Measurements from ENCODE around the gene PRKN.

PRKN gene

DNA sequence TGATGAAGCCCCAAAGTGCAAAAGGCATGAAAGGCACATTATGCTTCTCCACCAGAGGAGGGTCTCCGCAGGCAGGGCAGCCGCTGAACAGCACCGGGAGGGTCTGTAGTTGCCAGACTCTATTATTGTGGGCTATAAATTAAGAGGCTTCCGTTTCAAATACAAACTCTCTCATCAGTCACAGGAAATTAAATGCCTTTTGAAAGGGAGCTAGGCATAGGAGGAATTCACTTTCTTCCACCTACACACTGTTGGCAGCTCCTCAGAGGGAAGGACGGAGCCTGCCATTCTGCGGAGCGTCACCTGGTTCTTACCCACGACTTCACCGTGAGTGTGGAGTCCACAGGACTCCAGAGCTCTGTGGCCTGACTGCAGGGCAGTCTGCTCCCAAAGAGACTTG, 1312.9 kb downstream of the PRKN start:
- no peak for DNase-seq

DNA sequence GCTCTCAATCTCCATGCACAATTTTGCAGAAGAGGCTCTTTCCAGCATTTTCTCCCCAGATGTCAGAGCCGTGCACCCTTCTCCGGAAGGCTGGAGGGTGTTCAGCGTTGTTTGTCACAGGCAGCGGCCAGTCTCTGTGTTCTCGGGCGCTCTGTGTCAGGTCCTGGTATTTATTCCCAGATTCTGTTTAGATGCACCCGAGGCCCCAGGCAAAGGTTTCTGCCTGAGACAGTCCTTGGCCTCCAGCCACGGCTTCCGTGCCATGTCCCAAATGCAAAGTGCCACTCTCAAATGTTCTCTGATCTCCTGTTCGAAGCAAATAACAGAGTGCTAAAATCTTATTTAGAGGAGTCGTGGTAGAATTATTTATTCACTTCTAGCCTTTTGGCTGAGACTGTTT, 1313.4 kb downstream of the PRKN start:
- DNase-seq = no peak

DNA sequence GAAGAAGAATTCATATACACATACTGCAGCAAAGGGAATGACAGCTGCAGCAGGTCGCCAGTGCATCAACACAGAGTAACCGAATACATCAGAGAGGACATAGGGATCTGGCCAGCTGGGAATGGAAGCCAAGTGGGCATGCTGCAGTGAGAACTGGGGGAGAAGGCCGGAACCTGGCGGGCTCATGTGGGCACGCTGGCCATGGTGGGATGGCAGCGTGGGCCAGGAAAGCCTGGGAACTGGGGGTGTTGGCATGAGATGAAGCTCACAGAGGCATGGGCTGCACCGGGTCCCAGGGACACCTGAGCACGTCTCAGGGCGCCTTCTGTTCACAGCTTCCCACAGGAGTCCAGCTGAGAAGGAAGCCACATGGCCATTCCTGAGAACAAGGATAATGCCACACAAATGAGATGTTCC, 1314.2 kb downstream of the PRKN start:
- DNase-seq = no peak

DNA sequence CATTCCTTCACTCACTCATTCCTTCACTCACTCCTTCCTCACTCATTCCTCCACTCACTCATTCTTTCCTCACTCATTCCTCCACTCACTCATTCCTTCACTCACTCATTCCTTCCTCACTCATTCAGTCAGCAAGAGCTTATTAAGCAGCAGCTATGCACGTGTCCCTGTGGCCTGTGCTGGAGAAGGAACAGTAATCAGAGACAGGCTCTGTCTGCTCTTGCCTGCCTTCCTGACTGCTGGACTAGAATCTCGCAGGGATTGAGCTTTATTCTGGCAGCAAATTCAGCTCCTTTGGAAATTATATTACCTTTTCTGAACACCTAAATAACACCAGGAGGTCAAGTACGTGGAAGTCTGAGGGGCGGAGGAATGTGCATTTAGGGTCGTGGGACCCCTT, 1314.8 kb downstream of the PRKN start:
- DNase-seq = no peak

DNA sequence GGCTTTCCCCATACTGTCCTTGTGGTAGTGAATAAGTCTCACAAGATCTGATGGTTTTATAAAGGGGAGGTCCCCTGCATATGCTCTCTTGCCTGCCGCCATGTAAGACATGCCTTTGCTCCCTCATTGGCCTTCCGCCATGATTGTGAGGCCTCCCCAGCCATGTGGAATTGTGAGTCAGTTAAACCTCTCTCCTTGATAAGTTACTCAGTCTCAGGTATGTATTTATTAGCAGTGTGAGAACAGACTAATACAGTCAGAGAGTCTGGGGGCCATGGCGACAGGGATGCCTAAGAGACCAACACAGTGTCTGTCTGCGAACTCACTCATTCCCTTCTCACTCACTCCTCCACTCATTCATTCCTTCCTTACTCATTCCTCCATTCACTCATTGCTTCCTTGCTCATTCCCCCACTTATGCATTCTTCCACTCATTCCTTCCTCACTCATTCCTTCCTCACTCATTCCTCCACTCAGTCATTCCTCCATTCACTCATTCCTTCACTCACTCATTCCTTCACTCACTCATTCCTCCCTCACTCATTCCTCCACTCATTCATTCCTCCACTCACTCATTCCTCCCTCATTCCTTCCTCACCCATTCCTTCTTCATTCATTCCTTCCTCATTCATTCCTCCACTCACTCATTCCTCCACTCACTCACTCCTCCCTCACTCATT, 1316.2 kb downstream of the PRKN start:
- no peak for DNase-seq

DNA sequence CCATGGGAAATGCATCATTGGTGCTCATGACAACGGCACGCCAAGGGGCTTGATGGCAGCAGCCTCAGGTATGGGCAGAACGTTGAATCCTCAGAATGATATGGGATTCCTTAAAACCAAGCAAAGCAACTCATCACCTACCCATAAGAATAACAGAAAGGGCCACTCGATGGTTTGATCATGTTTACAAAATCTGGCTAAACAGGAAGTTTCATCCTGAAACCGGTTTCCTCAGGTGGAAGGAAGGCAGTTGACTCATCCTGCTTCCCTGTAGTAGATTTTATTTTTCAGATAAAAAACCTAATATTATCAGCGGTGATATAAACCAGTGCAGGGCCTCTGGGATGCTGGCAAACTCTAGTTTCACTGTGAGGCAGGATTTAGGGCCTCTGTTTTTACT, 1316.8 kb downstream of the PRKN start:
- DNase-seq = no peak

DNA sequence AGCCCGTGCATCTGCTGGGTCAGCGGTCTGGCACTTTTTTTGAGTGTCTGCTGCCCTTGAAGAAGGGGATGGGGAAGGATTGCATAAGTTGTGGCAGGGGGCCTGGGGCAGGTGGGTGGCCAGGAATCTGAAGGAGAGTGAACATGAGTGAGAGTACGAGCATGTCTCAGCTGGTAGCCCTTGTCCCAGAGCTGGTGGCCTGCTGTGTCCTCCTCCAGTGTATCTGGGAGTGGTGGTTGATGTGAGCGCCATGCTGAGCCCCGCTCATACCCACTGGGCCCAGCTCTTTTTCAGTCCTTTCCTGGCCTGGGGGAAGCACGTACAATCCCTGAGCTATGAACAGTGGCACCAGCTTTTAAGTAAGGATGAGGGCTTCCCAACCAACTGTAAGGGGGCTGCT, 1317.5 kb downstream of the PRKN start:
- DNase-seq = no peak

DNA sequence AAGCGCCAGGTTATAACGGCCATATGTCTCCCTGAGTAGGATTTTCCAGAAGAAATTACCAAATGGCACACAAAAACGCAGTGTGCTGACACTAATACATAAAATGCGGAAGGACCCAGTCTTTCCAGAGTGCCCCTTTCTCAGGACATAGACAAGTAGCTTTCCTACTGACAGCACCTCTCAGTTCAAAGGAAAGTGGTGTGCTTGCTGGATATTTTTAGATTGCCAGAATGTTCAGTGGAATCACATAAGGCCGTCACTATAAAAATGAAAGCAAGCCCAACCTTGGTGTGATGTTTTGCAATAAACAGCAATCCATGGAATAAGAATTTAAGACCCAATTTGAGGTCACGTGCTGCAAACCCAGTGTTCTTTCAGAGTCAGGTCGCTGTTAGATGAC, 1318.2 kb downstream of the PRKN start:
- no peak for DNase-seq

DNA sequence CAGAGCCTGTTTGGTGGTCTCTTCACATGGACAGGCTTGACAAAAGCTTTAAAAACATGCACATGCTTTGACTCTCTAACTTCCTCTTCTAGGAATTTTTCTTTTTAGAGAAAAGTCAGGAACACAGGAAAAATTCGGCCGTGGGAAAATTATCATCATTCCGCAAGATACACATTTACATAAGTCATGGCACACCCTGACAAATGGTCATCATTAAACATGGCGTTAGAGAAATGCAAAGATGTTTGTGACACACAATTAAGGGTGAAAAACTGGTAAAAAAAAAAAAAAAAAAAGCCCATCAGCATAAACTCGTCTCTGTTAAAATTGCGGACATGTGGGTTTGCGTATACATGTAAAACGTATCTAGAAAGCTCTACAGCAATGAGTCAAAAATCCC, 1319.5 kb downstream of the PRKN start:
- DNase-seq = no peak

DNA sequence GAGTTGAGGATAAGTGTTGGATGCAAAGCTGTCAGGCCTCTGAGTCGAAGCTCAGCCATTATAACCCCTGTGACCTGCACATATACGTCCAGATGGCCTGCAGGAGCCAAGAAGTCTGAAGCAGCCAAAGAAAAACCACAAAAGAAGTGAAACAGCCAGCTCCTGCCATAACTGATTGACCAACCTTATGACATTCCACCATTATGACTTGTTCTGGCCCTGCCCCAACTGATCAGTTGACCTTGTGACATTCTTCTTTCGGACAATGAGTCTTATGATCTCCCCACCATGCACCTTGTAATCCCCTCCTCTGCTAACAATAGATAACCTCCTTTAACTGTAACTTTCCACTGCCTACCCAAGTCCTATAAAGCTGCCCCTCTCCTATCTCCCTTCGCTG, 1320.0 kb downstream of the PRKN start:
- no peak for DNase-seq

DNA sequence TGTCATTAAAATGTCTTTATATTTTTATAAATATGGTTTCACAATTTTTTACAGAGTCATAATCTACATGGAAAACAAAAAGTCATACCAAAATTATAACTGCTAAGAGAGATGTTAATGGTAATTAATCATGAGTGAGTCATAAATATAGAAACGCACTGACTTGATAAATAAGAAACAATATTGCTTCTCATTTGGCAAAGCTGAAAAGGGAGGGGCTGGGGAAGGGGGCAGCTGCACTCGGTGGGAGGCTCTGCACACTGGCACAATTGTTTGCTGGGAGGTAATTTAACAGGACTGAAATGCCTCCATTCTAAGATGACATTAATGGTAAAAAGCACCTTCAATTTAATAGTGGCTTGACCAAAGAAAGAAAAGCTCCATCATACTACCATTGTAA, 1320.5 kb downstream of the PRKN start:
- DNase-seq = no peak

DNA sequence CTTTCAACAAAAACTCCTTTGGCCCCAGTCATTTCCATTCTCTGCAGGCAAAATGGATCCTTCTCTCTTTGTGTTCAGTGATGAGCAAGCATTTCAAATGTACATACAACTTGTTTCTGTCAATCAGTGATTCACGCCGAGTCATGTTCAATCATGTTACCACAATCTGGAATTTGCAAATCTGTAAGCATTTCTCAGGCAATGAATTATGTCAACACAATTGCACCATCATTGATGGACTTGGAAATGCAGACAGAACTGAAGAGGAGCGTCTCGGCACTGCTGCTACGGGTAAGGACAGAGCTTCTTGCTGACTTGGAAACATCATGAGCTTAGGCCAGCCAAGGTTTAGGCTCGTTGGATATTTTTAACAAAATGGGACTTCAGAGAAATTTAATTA, 1320.9 kb downstream of the PRKN start:
- DNase-seq = no peak

DNA sequence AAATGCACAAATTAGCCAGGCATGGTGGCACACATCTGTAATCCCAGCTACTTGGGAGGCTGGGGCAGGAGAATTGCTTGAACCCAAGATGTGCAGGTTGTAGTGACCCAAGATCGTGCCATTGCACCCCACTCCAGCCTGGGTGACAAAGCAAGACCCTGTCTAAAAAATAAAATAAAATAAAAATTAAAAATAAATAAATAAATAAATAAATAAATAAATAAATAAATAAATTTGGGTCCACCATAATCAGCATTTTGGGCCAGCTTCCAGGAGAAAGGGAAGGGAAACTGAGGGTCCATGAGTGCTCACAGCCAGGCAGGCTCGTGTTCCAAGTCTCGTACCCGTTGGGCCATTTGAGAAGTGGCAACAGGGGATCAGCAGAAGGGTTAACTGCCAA, 1322.1 kb downstream of the PRKN start:
- no peak for DNase-seq

DNA sequence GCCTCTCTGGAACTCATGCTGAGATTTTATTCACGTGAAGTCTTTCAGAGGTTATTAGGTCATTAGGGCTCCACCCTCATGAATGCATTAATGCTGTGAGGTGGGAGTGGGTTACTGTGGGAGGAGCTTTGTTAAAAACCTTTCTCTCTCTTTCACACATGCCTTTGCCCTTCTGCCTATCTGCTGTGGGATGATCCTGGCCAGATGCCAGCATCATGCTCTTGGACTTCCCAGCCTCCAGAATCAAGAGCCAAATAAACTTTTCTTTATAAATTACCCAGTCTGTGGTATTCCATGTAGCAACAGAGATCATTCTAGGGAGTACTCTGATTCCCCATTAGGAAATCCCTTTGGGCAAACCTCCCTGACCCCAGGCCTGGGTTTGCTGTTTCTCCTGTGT, 1323.8 kb downstream of the PRKN start:
- DNase-seq = no peak

DNA sequence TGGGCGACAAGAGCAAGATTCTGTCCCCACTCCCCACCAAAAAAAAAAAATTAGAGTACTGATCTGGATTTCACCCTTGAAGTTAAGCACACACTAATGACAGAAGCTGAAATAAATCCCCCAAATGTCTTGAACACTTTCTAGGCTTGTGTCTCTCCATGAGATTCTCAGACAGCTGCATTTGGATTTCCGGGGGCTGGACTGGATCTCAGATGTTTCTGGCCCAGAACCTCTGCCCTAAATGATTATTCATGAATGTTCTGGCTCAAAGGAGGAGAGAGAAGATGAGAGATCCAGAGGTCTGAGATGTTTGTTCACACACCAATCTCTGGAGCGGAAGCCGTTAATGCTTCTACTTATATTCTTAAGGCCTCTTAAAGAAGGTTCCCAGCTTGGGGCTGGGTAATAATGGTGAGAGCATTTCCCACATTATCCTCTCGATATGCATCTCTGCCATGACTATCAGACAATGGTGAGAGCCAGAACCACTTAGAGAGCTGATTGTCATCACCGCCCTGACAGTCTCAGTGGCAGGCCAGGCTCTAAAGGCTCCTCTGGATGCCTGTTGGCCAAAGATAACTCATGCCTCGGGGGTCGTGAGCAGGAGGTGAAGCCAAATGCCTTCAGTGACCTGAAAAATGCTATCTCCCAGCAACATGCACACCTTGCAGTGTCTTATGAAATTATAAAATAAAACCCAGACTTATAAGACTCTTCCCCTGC, 1325.8 kb downstream of the PRKN start:
- DNase-seq = no peak

DNA sequence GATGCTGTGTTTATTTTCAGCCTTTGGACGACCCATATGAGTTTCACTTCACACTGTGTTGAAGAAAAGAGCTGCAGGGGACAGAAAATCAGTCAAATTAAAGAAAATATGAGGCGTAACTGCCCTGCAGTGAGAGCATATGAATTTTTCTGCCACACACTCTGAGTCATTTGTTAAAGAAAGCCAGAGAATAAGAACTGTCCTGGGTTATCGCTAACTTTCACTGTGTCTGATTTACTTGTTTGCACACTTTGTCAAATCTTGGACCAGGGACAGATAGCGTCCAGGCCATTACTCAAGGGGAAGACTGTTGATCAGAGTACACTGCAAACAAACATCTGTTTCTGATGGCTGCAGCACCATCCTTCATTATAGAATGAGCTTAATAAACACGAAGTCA, 1326.9 kb downstream of the PRKN start:
- no peak for DNase-seq

DNA sequence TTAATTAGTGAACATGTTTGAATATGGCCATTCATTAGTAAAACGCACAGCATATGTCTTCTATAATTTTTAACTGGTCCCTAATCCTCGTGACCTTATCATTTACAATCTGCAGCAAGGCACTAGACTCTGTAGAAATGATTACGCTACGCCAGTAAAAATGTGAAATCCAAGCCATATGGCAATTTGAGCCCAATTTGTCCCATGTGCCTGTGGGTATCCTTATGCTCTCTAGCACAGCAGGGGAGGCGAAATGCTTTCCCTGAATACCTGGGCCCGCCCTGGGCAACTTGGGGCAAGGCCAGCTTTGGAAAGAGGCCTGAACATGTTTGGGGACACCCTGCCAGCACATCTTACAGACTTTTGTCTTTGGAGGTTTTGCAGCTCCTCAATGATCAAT, 1331.0 kb downstream of the PRKN start:
- no peak for DNase-seq

DNA sequence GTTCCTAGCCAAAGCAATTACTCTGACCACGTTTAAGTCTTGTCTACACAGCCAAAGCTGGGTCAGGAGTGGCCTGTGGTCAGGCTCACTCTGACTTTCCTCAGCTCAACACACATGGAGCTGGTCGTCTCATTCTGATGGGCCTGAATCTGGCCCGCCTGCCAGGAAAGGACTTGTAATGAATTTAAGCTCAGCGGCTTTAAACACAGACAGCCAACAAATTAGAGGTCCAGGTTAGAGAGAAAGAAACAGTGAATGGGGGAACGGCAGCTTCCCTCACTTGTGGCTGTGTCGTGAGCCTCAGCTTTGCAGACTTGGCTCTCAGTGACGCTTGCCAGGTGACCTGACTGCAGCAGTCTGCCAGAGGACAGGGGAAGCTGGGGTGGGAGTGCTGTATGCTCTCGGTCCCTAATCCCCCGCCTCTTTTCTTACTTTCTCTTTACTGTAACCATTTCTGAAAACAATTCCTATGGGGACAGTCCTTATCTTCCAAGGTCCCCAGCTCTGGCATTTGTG, 1331.8 kb downstream of the PRKN start:
- DNase-seq = no peak

DNA sequence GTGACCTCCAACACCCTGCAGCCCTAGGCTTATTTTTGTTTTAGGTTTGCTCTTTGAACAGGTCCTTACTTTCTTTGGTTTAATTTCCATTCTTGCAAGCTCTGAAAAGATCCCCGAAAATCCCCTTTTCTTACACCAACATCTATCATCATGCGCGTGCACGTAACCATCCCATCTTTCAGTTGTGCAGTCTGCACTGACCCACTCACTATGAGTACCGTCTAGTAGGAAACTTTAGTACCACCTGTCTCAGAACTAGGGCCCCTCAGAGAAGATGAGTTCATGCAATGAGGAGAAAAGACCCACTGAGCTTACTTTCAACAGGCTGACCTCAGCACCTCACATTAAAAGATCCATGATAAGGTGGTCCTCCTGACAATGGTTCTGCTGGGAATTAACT, 1333.1 kb downstream of the PRKN start:
- DNase-seq = no peak

DNA sequence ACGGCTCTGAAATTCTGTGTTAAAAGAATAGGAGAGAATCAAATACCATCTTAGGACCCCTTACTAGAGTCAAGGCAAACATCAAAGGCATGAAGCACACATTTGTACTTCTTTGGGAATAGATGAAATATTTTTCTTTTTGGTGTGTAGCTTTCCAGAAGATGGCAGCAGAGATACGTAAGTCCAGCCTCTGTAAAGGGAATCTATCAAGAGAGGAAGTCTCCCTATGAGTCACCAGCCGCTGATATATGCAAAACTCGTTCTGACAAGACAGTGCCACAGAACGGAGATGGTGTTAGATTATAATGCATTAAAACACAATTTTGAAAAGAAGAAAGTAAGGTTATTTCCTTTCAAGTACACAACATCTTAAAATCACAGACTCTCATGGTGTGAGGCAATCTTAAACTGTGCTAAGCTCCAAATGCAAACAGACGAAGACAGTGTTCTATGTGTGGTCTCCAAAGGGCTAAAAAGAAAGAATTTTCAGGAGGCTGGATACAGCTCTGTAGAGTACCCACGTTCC, 1333.7 kb downstream of the PRKN start:
- peak; percentile 8 for DNase-seq

DNA sequence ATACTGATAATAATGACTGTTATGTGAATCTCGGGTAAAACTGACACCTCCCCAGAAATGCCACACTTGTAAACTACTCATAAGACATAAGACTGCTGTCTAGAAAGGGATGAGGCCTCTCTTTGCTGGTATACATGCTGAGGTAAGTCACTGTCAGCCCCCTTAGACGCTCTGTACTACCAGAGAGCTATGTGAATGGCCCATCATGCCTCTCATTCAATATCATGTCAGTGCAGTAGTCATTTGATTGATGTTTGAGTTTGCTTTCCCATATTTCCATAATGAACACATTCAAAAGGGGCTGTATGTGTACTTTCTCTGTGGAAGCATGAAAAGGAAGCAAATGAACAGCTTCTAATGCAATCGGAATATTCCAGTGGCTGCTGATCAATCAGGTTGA, 1334.3 kb downstream of the PRKN start:
- no peak for DNase-seq

DNA sequence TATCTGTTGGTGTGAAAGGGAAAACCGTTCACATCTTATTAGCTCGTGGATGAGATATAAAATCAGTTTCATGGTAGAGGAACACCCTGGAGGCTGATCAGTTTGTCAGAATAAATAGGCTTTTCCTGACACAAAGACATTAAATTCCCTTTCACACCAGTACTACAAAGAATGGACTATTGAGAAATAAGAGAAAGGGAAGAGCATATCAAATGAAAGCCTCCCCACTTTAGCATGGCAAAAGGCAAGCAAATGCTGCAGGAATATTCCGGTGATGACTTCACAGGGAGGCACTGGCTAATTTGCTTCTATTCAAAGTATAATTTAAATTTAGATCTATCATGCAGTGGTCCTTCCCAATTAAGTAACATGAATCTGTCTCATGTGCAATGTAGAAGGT, 1337.8 kb downstream of the PRKN start:
- no peak for DNase-seq

DNA sequence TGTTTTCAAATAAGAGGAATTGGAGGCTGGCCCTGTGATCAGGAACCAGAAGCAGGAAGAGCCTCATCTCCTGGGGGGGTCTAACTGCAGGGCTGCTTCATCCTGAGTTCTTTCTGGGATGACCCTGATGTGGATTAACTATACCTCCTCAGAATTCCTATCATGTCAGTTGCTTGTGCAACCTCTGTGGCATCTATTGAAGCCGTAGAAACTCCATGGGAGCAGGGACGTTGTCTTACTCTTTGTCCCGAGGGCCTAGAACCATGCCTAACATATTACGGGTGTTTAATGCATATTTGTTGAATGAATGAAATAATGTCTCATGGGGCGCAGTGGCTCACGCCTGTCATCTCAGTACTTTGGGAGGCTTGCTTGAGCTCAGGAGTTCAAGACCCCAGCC, 1343.6 kb downstream of the PRKN start:
- DNase-seq = no peak

DNA sequence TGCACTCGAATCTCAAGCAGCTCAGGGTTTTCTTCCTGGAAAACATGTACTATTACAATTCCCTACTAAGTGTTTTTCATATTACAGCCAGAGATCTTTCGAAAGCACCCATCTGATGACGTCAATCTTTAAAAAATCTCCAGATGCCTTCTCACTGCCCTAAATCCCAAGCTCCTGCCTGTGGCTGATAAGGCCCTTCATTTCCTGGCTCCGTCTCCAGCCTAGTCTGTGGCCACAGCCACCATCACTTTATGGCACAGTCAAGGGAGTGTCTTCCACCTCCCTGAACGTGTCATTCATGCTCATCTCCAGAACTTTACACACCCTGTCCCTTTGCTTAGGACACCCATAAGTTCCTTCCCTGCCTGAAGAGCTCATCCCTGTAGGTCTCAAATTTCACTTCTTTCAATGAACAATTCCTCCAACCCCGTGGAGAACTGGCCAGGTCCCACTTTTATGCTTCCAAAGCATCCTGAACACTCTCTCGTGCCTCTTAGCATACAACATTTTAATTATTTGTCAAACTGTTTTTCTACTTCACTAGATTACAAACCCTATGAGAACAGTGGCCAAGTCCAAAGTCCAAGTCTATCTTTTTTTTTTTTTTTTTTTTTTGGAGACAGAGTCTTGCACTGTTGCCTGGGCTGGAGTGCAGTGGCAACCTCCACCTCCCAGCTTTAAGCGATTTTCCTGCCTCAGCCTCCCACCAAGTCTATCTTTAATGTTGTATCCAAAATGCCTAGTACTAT, 1347.6 kb downstream of the PRKN start:
- no peak for DNase-seq

Measured in DMS79 (cell line).